Measurements from ENCODE around the gene SNCB. TPM values are rescaled to one million over a fixed set of nuclear protein-coding genes. Genes with fewer than 3 reads are reported as not detected.

The SNCB gene
- total RNA-seq, 1 donor from 2014 or later = 0.24 TPM

GRCh38 chr5:176616511-176616910 is 13.8 kb downstream of the SNCB start:
- Mint-ChIP-seq H3K27me3 (peaks cover 90% of the 10 kb centered on the region), H3K36me3 (ENCODE audit: insufficient read depth) (no peaks in the 10 kb centered on the region), H3K9me3 (ENCODE audit: low read depth) (no peaks in the 10 kb centered on the region), H3K27ac (no peak overlapping the region), H3K4me1 (ENCODE audit: low read depth) (no peaks in the 10 kb centered on the region), H3K4me3 (ENCODE audit: low read depth) (no peak overlapping the region)
- no peak for TF ChIP-seq CTCF (IDR thresholded peaks at IDR 0.05; ENCODE audit: unreplicated experiment)
- no peak for DNase-seq (ENCODE audit: low spot score, unreplicated experiment)

DNA sequence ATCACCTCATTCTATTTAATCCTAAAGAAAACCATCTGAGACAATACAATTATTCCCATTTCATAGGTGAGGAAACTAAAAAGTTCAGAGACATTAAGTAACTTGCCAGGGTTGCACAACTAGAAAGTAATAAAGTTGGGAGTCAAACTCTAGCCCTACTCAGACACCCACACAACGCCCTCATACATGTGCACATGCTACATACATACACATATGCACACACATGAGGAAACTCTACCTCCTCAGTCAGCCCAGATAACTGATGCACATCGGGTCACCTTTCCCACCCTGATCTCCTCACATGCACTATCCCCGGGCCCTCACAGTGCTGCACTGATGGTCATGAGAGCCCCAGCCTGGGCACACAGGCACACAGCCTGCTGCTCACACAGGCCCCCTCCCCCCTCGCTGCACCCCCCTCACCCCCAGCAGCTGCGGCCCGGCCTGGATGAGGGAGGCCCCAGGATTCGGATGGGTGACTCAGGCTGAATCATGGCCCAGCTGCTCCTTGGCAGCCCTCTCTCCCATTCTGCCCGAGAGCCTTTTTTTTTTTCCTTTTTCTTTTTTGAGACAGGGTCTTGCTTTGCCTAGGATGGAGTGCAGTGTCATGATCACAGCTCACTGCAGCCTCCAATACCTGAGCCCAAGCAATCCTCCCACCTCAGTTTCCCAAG is 15.4 kb downstream of the SNCB start:
- H3K4me1 Mint-ChIP-seq (ENCODE audit: low read depth) = no peaks in the 10 kb centered on the region
- no peak for DNase-seq (ENCODE audit: low spot score, unreplicated experiment)
- peaks cover 82% of the 10 kb centered on the region for H3K27me3 Mint-ChIP-seq
- no peaks in the 10 kb centered on the region for H3K36me3 Mint-ChIP-seq (ENCODE audit: insufficient read depth)
- no peak overlapping the region for H3K4me3 Mint-ChIP-seq (ENCODE audit: low read depth)
- TF ChIP-seq CTCF (IDR thresholded peaks at IDR 0.05; ENCODE audit: unreplicated experiment) = no peak
- H3K9me3 Mint-ChIP-seq (ENCODE audit: low read depth) = no peaks in the 10 kb centered on the region
- no peak overlapping the region for H3K27ac Mint-ChIP-seq

DNA sequence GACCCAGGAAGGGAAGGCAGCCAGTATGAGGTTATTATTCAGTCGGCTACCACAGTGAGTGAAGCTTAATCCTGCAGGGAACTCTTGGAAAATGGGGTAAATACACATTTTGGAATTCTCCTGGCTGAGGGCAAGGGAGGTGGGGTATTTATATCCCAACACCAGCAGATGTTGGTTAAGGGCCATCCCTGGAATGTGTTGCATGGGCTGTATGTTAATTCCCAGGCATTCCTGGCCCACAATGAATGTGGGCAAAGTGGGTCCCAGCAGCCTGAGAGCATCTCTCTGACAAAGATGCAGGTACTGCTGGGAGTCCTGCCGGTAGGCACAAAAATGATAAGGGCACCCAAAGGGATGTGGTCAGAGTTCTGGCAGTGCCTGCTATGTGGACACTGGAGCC is 17.5 kb downstream of the SNCB start:
- H3K27ac Mint-ChIP-seq = no peak overlapping the region
- H3K27me3 Mint-ChIP-seq = peaks cover 72% of the 10 kb centered on the region
- H3K4me3 Mint-ChIP-seq (ENCODE audit: low read depth) = no peak overlapping the region
- peaks cover 6% of the 10 kb centered on the region for H3K4me1 Mint-ChIP-seq (ENCODE audit: low read depth)
- no peaks in the 10 kb centered on the region for H3K36me3 Mint-ChIP-seq (ENCODE audit: insufficient read depth)
- no peak for TF ChIP-seq CTCF (IDR thresholded peaks at IDR 0.05; ENCODE audit: unreplicated experiment)
- no peak for DNase-seq (ENCODE audit: low spot score, unreplicated experiment)
- no peaks in the 10 kb centered on the region for H3K9me3 Mint-ChIP-seq (ENCODE audit: low read depth)

DNA sequence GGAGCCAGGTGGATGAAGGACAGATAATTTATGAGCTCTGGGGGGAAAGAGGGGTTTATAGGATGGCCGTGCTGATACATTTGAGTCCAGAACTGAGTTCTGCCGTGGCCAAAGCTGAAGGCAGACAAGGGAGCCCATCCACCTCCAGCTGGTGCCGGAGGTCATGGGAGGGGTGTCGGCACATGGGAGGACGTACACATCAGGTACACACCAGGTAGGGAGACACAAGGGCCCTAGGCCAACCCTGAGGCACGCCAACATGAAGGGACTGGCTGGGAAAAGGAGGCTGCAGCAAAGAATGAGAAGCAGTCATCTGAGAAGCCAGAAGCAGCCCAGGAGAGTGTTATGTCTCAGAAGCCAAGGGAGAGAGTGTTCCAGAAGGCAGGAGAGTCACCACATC is 18.3 kb downstream of the SNCB start:
- no peak for DNase-seq (ENCODE audit: low spot score, unreplicated experiment)
- H3K4me1 Mint-ChIP-seq (ENCODE audit: low read depth) = peaks cover 6% of the 10 kb centered on the region
- H3K27me3 Mint-ChIP-seq = peaks cover 63% of the 10 kb centered on the region
- no peaks in the 10 kb centered on the region for H3K9me3 Mint-ChIP-seq (ENCODE audit: low read depth)
- TF ChIP-seq CTCF (IDR thresholded peaks at IDR 0.05; ENCODE audit: unreplicated experiment) = no peak
- H3K27ac Mint-ChIP-seq = no peak overlapping the region
- H3K36me3 Mint-ChIP-seq (ENCODE audit: insufficient read depth) = no peaks in the 10 kb centered on the region
- H3K4me3 Mint-ChIP-seq (ENCODE audit: low read depth) = no peak overlapping the region

DNA sequence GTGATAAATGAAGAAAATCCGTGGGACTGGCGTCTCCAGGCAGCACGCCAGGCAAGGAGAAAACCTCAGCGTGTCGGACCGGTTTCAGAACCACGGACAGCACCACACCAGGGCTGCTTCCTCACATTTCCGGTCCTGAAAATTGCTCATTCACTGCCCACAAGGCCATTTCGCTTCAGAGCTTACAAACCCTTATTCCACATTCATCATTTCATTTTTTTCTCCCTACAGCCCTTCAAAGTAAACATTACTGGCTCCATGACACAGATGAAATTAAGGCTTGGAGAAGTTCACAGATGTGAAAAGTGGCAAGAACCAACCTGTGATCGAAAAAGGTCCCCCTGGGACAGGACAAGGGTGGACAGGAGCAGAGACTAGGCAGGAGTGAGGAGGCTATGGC is 18.9 kb downstream of the SNCB start:
- no peak overlapping the region for H3K27ac Mint-ChIP-seq
- H3K36me3 Mint-ChIP-seq (ENCODE audit: insufficient read depth) = no peaks in the 10 kb centered on the region
- peaks cover 6% of the 10 kb centered on the region for H3K4me1 Mint-ChIP-seq (ENCODE audit: low read depth)
- peaks cover 58% of the 10 kb centered on the region for H3K27me3 Mint-ChIP-seq
- no peak overlapping the region for H3K4me3 Mint-ChIP-seq (ENCODE audit: low read depth)
- peak; percentile 78 for DNase-seq (ENCODE audit: low spot score, unreplicated experiment)
- TF ChIP-seq CTCF (IDR thresholded peaks at IDR 0.05; ENCODE audit: unreplicated experiment) = no peak
- H3K9me3 Mint-ChIP-seq (ENCODE audit: low read depth) = no peaks in the 10 kb centered on the region

All from progenitor cell of endocrine pancreas (in vitro differentiated cells).